Sigmoid colon (tissue), 3 donors: ENCODE data around the gene TEX35.

Experiments
- POLR2A ChIP-seq, 2 donors: fragments of 450-650 bp; IDR thresholded peaks; one replicate each; pipeline ENCODE4 v1.6.1; 2016; ENCODE audit warnings: antibody characterized with exemption in 2 of 2, mild to moderate bottlenecking in 2 of 2, moderate library complexity in 2 of 2
- TF ChIP-seq, protein P1 (sequence below), 4 experiments: fragments of 450-650 bp in 3 of 4; fragments of 200-600 bp in 1 of 4; IDR thresholded peaks; one replicate each; pipeline ENCODE4 v1.5.1; 2016 to 2019; ENCODE audit warnings: antibody characterized with exemption in 4 of 4, mild to moderate bottlenecking in 3 of 4, moderate library complexity in 2 of 4

DNA sequence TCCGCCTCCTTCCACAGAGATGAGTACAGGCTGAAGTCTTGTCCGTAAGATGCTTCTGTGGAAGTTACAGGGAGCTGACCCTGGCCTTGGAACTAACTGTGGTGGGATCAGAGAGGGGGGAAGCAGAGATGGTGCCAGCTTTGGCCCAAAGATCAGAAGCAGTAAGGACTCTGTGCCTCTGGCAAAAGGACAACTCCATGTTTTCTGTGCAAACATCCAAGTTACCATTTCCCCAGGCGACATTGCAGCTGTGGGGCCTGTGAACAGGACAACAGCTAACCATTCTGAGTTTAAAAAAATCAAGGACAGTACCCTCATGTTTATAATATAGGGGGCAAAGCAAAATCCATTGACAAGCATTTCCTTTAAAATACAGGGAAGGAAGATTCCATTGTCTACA lies 38.4 kb downstream of the TEX35 start:
- TF ChIP-seq POLR2A (IDR thresholded peaks at IDR 0.05) = no peak
- TF ChIP-seq, protein P1, sequence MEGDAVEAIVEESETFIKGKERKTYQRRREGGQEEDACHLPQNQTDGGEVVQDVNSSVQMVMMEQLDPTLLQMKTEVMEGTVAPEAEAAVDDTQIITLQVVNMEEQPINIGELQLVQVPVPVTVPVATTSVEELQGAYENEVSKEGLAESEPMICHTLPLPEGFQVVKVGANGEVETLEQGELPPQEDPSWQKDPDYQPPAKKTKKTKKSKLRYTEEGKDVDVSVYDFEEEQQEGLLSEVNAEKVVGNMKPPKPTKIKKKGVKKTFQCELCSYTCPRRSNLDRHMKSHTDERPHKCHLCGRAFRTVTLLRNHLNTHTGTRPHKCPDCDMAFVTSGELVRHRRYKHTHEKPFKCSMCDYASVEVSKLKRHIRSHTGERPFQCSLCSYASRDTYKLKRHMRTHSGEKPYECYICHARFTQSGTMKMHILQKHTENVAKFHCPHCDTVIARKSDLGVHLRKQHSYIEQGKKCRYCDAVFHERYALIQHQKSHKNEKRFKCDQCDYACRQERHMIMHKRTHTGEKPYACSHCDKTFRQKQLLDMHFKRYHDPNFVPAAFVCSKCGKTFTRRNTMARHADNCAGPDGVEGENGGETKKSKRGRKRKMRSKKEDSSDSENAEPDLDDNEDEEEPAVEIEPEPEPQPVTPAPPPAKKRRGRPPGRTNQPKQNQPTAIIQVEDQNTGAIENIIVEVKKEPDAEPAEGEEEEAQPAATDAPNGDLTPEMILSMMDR (IDR thresholded peaks at IDR 0.05) = no peak
